Measurements from ENCODE around the gene PES1. TPM values are rescaled to one million over a fixed set of nuclear protein-coding genes. Genes with fewer than 3 reads are reported as not detected.

Gene PES1
- total RNA-seq, 1 experiment from 2014 or later = 167 TPM

- Histone ChIP-seq H3K9ac (ENCODE audit: low read length) (peak overlapping the region; percentile 4; the same call in 1 of the 2 replicates), H3K4me3 (replicated peaks in 1 of 2; ENCODE audit: low read depth in 1 of 2, low read length in 2 of 2) (peak overlapping the region; percentile 51 to 68), H3K4me2 (ENCODE audit: low read length) (peak overlapping the region; percentile 98), H4K20me1 (ENCODE audit: insufficient read depth) (no peaks in the 10 kb centered on the region), H3K79me2 (ENCODE audit: insufficient read depth, low read length) (no peaks in the 10 kb centered on the region), H3K4me1 (ENCODE audit: control insufficient read depth in 1 of 2, insufficient read depth in 2 of 2, low read length in 2 of 2) (peaks cover 22 to 49% of the 10 kb centered on the region in 2 experiments), H3K36me3 (ENCODE audit: control insufficient read depth in 1 of 2, insufficient read depth in 2 of 2, low read length in 2 of 2) (no peaks in the 10 kb centered on the region), H3K9me3 (ENCODE audit: control insufficient read depth in 1 of 2, insufficient read depth in 1 of 2, low read depth in 1 of 2, low read length in 2 of 2) (no peaks in the 10 kb centered on the region), H3K27me3 (ENCODE audit: insufficient read depth, low read length) (no peaks in the 10 kb centered on the region), H2AFZ (ENCODE audit: low read depth, low read length, poor library complexity, severe bottlenecking) (peak overlapping the region; percentile 72), H3K9me2 (ENCODE audit: insufficient read depth) (no peaks in the 10 kb centered on the region), H3K27ac (ENCODE audit: low read depth, low read length) (no peak overlapping the region)
- ChIA-PET CTCF (interaction anchor here (1.1 to 2.3 kb wide), 7 partner anchors 8 to 161 kb away, joined by 3 to 10 read pairs (median 5); no protein-coding TSS in a partner anchor), POLR2A (no interaction called here), RAD21 (ENCODE audit: low non-redundant PET in 1 of 2, low total read pairs in 2 of 2, uncharacterized antibody in 2 of 2, unreplicated experiment in 2 of 2) (interaction anchor here in 1 of 2 experiments (1.2 kb wide), 1 partner anchor 150 kb away, joined by 5 read pairs; no protein-coding TSS in a partner anchor)
- DNase-seq (ENCODE audit: low read depth, low spot score) (peak; percentile 52), ATAC-seq (peak; percentile 65)
- BruUV-seq (replicated peaks) = no TSS peak
- intact Hi-C loops (cut with micrococcal nuclease) = loop anchor here (10.0 kb wide), 1 partner anchor 149 kb away; no protein-coding TSS in a partner anchor
- TF ChIP-seq MAX (IDR thresholded peaks at IDR 0.05) (peak; percentile 63; the same call in 1 of the 2 replicates), POLR2AphosphoS5 (IDR thresholded peaks at IDR 0.05; ENCODE audit: low read depth, low read length) (no peak), CTCF (IDR thresholded peaks at IDR 0.05 in 2 of 3, conservative IDR thresholded peaks at IDR 0.05 in 1 of 3; ENCODE audit: borderline replicate concordance in 1 of 3, insufficient read depth in 1 of 3, low read depth in 2 of 3, low read length in 2 of 3) (peak; percentile 62 to 89 (median 84); a peak in 5 of 6 replicates), SIN3A (IDR thresholded peaks at IDR 0.05; ENCODE audit: low read depth) (no peak), REST (IDR thresholded peaks at IDR 0.05; ENCODE audit: low read depth) (no peak), EGR1 (IDR thresholded peaks at IDR 0.05; ENCODE audit: low read depth) (no peak), ZNF274 (IDR thresholded peaks at IDR 0.05; ENCODE audit: low read depth, low read length) (no peak), YY1 (IDR thresholded peaks at IDR 0.05; ENCODE audit: extremely low read depth, insufficient replicate concordance, low read depth, low read length) (no peak), TCF7L2 (IDR thresholded peaks at IDR 0.05; ENCODE audit: borderline replicate concordance, extremely low read depth, insufficient read depth, insufficient read length) (no peak), SP1 (IDR thresholded peaks at IDR 0.05; ENCODE audit: low read depth) (no peak), EZH2 (IDR thresholded peaks at IDR 0.05) (no peak), CBX3 (IDR thresholded peaks at IDR 0.05; ENCODE audit: low read depth) (0 out of 2 replicates have a peak, but pooled peaks have one; percentile 46), ZBTB33 (IDR thresholded peaks at IDR 0.05; ENCODE audit: extremely low read depth, insufficient replicate concordance, low read length) (no peak), ELF1 (IDR thresholded peaks at IDR 0.05; ENCODE audit: borderline replicate concordance, low read depth) (no peak; the same call in 1 of the 2 replicates), CEBPB (IDR thresholded peaks at IDR 0.05; ENCODE audit: low read depth) (no peak), EZH2phosphoT487 (IDR thresholded peaks at IDR 0.05; ENCODE audit: borderline replicate concordance) (no peak), ZFX (IDR thresholded peaks at IDR 0.05) (no peak), RAD21 (IDR thresholded peaks at IDR 0.05; ENCODE audit: low read depth) (peak; percentile 41)
Measured at GRCh38 chr22:30605449-30606110, 13.9 kb upstream of the PES1 start.

Measured in HCT116 (cell line).